Nephron progenitor cell (in vitro differentiated cells): Measurements from ENCODE around the gene CA10.

Experiments
- DNase-seq: peaks from one replicate; pipeline ENCODE4 v3.0.0; 2021
- H3K27ac Mint-ChIP-seq: 2 replicates; pipeline ENCODE4 v1.8.0; 2021; ENCODE audit warnings: mild to moderate bottlenecking, moderate library complexity, mixed read lengths
- H3K27me3 Mint-ChIP-seq: 2 replicates; pipeline ENCODE4 v1.8.0; 2021; ENCODE audit warnings: mild to moderate bottlenecking, low read depth, mixed read lengths; ENCODE audit not compliant: poor library complexity
- H3K36me3 Mint-ChIP-seq: 2 replicates; pipeline ENCODE4 v1.8.0; 2021; ENCODE audit warnings: low read depth, mixed read lengths
- H3K4me1 Mint-ChIP-seq: 2 replicates; pipeline ENCODE4 v1.8.0; 2021; ENCODE audit warnings: mixed read lengths
- H3K4me3 Mint-ChIP-seq: 2 replicates; pipeline ENCODE4 v1.8.0; 2021; ENCODE audit warnings: mild to moderate bottlenecking, moderate library complexity, mixed read lengths
- H3K9me3 Mint-ChIP-seq: 2 replicates; pipeline ENCODE4 v1.8.0; 2021; ENCODE audit warnings: mild to moderate bottlenecking, moderate library complexity, mixed read lengths
- CTCF ChIP-seq: fragments of 200-600 bp; sonication (generic); IDR thresholded peaks from 2 replicates; pipeline ENCODE4 v1.5.0; 2021; ENCODE audit warnings: antibody characterized with exemption

CA10 gene

GRCh38 chr17:51685287-51685909 lies 473.1 kb downstream of the CA10 start:
- no peaks in the 10 kb centered on the region for H3K36me3 Mint-ChIP-seq
- no peak overlapping the region for H3K4me3 Mint-ChIP-seq

GRCh38 chr17:51684214-51684613 lies 474.3 kb downstream of the CA10 start:
- peaks cover 27% of the 10 kb centered on the region for H3K27me3 Mint-ChIP-seq
- H3K4me1 Mint-ChIP-seq: peaks cover 5% of the 10 kb centered on the region
- H3K36me3 Mint-ChIP-seq: no peaks in the 10 kb centered on the region
- no peaks in the 10 kb centered on the region for H3K9me3 Mint-ChIP-seq
- no peak for DNase-seq
- no peak overlapping the region for H3K4me3 Mint-ChIP-seq
- TF ChIP-seq CTCF: no peak
- H3K27ac Mint-ChIP-seq: no peak overlapping the region

More at GRCh38 chr17:51685287-51685909, 473.1 kb downstream of the CA10 start:
- no peak for DNase-seq
- no peak for TF ChIP-seq CTCF
- Mint-ChIP-seq H3K27me3 (peaks cover 24% of the 10 kb centered on the region), H3K9me3 (peaks cover 2% of the 10 kb centered on the region), H3K27ac (peak overlapping the region; percentile 41), H3K4me1 (peaks cover 5% of the 10 kb centered on the region)

GRCh38 chr17:51683291-51683690 lies 475.2 kb downstream of the CA10 start:
- Mint-ChIP-seq H3K36me3 (no peaks in the 10 kb centered on the region), H3K9me3 (no peaks in the 10 kb centered on the region), H3K27ac (no peak overlapping the region), H3K4me1 (peaks cover 5% of the 10 kb centered on the region), H3K4me3 (no peak overlapping the region), H3K27me3 (peaks cover 27% of the 10 kb centered on the region)
- no peak for TF ChIP-seq CTCF
- no peak for DNase-seq

GRCh38 chr17:51682115-51682514 lies 476.4 kb downstream of the CA10 start:
- Mint-ChIP-seq H3K27ac (no peak overlapping the region), H3K4me3 (no peak overlapping the region), H3K36me3 (no peaks in the 10 kb centered on the region), H3K9me3 (no peaks in the 10 kb centered on the region), H3K27me3 (peaks cover 27% of the 10 kb centered on the region), H3K4me1 (peaks cover 5% of the 10 kb centered on the region)
- TF ChIP-seq CTCF: no peak
- no peak for DNase-seq

GRCh38 chr17:51677875-51678274 lies 480.6 kb downstream of the CA10 start:
- Mint-ChIP-seq H3K36me3 (no peaks in the 10 kb centered on the region), H3K4me1 (no peaks in the 10 kb centered on the region), H3K27ac (no peak overlapping the region), H3K4me3 (no peak overlapping the region), H3K27me3 (peaks cover 13% of the 10 kb centered on the region), H3K9me3 (no peaks in the 10 kb centered on the region)
- TF ChIP-seq CTCF: no peak
- no peak for DNase-seq
